Measurements from ENCODE around the gene PLEKHA8. TPM values are rescaled to one million over a fixed set of nuclear protein-coding genes. Genes with fewer than 3 reads are reported as not detected.

PLEKHA8 gene
- total and polyA plus RNA-seq, 2 of the 8 experiments (the other 6 are each of a cell fraction or from before 2014, with no cell fraction given) = 10.7 to 44.0 TPM

DNA sequence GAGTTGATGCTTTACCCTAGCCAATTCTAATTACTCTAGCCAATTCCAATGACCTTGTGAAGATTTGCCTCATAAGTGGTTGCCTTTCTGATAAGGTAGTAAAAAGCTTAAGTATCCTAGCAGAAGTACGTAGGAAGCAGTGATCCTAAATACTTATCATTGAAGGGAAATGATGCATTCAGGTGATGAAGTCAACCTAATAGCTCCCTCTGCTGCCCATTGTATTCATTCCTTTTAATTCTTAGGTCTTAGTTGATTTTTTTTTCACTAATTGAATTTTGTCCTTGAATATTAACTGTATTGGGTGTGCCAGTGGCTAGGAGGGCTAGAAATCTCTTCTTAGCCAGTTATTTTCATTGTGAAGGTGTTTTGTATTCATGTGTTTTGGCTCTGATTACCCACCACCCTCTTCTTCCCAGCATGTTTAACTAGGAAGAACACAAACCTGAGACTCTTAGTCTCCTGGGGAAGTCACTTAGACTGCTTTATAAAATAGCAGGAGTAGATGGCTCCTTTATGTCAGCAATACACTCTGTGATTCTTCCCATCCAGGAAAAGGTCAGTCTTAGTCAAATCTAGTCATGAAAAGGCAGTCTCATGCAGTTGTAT is 46.3 kb downstream of the PLEKHA8 start (continued):
- TF ChIP-seq CHD7 (IDR thresholded peaks at IDR 0.05; ENCODE audit: insufficient replicate concordance, low read length) (no peak), EP300 (IDR thresholded peaks at IDR 0.05; ENCODE audit: borderline replicate concordance in 1 of 2, low read depth in 2 of 2, low read length in 2 of 2) (no peak), ATF2 (IDR thresholded peaks at IDR 0.05; ENCODE audit: low read length) (no peak), GABPA (IDR thresholded peaks at IDR 0.05; ENCODE audit: borderline replicate concordance, insufficient read depth, low read length) (no peak), E2F6 (IDR thresholded peaks at IDR 0.05) (no peak), NRF1 (IDR thresholded peaks at IDR 0.05; ENCODE audit: low read depth, low read length) (no peak), TEAD4 (IDR thresholded peaks at IDR 0.05; ENCODE audit: low read depth, low read length) (no peak), BRCA1 (IDR thresholded peaks at IDR 0.05; ENCODE audit: low read depth, low read length) (no peak)
